ENCODE data around the gene USO1.

- TF ChIP-seq SPI1 (IDR thresholded peaks at IDR 0.05; ENCODE audit: low read depth, low read length) (no peak), POLR2A (IDR thresholded peaks at IDR 0.05; ENCODE audit: low read depth, low read length) (no peak)
Observed at GRCh38 chr4:75790024-75790423, 65.6 kb downstream of the USO1 start.
